HG03066 (cell line): ENCODE data around the gene NDUFAF3.
A peak's percentile ranks its signal among the peaks of the same experiment; 100 is the strongest.

Source experiments
- ATAC-seq: cut with Tn5 transposase; IDR thresholded peaks from one replicate; pipeline ENCODE4 v1.9.1; 2021; ENCODE audit warnings: low read depth; ENCODE audit not compliant: unreplicated experiment

The NDUFAF3 gene, protein sequence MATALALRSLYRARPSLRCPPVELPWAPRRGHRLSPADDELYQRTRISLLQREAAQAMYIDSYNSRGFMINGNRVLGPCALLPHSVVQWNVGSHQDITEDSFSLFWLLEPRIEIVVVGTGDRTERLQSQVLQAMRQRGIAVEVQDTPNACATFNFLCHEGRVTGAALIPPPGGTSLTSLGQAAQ

DNA sequence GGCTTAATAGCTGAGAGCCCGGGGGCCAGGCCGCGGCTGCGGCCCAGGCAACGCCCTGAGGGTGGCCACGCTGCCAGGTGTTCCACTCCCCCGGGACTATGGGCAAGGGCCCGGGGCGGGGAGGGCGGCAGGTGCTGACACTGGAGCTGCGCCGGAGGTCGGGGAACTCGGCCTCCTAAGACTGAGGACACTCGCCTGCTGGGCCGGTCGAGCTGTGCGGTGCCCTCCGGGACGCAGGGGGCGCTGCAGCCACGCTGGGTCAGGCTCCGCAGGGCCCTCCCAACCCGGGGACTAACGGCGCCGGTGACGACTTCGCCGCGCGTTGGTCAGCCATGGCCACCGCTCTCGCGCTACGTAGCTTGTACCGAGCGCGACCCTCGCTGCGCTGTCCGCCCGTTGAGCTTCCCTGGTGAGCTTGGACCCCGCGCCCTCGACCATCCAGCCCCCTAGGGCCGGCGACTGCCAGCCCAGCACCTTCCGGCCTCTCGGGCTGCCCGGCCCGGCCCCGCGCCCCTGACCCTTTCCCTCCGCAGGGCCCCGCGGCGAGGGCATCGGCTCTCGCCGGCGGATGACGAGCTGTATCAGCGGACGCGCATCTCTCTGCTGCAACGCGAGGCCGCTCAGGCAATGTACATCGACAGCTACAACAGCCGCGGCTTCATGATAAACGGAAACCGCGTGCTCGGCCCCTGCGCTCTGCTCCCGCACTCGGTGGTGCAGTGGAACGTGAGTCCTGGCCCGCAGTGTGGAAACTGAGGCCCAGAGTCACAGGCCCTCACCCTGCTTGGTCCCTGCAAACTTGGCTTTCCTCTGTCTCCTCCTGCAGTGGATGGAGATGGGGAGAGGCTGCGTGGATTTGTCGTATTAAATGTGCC lies at the start of gene NDUFAF3:
TSS of gene NDUFAF3 (plus strand) at position 309 of the 875 bp plus-strand sequence. CDS start at position 333, 24 bp downstream.
- ATAC-seq = peak; percentile 51

DNA sequence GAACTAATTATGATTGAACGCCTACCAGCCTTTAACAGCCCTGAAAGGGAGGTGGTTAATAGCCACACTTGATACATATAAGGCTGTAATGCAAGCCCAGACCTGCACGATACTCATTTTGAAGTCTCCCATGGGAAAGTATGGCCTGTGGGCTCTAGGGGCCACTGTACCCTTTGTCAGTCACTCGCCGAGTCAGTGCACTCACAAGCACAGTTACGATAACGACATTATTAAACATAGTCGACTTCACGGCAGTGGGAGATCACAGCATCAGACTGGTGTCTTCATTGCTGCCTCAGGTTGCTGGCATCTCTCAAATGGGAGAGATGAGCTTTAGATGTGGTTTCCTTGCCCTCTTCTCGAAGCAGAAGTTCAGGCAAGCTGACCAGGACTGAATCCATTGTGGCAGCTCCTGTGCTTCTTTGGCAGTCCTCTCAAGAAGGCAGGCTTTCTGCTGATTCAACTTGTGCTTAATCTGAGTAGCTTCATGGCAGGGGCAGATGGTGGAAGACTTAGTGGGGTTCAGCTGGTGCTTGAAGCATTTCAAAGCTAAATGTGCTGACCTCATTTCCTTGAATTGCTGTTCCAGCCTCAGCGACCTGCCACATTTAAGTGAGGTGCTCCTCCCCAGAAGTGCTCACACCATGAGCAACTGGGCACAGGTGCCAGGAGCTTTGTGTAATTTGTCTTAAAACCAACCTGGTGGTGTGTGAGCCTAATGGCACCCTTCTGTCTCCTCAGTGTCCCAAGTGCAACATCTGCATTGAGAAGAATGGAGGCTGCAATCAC lies 47.7 kb upstream of the NDUFAF3 start:
- ATAC-seq = no peak

DNA sequence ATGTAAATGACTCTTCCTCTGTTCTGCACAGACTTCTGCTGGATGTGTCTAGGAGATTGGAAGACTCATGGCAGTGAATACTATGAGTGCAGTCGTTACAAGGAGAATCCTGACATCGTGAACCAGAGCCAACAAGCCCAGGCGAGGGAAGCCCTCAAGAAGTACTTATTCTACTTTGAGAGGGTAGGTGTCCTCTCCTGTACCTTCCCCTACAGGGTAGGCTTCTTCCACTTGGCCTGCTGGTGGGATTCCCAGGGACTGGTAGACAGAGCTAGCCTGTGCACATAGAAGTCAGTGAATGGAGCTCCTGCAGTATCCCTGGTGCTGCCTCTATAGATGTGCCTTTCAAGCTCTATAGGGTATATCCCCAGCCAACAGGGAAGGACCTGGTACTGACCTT lies 42.5 kb upstream of the NDUFAF3 start:
- ATAC-seq = no peak

DNA sequence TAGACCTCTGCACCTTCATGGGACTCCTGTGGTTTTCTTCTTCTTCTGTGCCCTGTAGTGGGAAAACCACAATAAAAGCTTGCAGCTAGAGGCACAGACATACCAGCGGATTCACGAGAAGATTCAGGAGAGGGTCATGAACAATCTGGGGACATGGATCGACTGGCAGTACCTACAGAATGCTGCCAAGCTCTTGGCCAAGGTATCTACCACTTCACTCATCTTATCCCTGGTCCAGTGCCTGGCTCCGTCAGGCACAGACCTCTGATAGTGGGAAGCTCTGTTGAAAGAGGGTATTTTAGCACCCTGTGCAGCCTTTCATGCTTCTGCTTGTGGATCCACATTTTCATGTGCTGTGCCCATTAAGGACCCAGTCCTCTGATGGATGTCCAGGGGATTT lies 41.6 kb upstream of the NDUFAF3 start:
- no peak for ATAC-seq

DNA sequence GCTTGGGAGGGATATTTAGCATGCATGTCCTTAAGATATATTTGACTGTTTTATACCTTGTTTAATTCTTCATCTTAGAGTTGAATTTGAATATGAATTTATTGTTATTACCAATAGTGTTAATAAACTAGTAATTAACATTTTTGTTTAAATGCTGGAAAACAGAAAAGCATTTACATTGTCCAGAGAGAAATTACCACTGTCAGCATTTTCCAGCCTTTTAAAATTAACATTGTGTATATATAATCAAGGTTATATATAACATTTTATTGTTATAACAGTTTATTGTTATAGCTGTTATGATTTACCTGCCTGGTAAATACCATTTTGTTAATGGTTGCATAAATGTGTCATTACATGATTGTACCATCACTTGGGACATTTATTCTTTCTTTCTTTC lies 39.9 kb upstream of the NDUFAF3 start:
- ATAC-seq = no peak

DNA sequence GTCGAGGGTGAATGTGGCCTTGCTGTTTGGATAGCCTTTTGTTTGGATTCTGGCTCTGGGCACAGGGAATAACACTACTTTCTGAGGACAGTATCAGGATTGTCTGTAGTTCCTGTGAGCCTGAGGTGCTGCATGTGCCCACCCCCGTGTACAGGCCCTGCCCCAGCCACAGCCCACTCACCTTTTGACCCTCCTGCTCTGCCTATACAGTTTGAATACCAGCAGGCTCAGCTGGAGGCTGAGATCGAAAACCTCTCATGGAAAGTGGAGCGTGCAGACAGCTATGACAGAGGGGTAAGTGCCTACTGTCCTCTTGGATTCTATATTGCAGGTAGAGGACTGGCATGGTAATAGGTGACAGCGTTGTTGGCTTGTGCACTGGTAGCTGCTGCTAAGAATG lies 39.2 kb upstream of the NDUFAF3 start:
- no peak for ATAC-seq

DNA sequence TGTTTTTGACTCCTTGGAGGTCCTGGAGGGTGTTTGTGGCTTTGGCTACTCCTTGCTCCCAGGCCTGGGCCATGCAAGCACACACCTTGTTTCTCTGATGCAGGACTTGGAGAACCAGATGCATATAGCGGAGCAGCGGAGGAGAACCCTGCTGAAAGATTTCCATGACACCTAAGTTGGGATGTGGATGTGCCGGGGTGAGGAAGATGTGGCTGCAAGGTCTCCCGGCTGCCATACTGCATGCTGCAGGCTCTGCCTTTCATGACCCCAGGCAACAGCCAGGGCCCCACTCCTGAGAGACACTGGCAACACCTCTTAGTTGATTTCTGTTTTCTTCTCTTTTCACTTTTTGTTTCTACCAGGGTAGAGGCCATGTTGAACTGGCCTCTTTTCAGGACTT lies 38.8 kb upstream of the NDUFAF3 start:
- ATAC-seq = no peak

DNA sequence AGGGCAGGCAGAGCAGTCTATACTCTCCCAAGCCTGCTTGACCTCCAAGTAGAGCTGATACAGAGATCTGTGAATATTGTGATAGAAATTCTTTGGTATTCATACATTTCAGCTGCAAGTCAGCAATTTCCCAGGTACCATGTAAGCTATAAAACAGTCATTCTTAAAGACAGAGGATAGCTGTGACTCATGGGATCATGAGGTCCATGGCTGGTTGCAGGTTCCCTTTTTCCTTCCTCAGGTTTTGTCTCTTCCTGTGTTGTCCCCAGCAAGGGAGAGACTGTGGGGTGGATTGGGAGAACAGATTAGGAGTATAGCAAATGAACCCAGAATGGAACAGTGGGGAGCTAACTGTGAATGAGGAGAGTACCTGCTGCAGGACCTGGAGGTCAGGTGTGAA lies 37.3 kb upstream of the NDUFAF3 start:
- ATAC-seq = no peak

DNA sequence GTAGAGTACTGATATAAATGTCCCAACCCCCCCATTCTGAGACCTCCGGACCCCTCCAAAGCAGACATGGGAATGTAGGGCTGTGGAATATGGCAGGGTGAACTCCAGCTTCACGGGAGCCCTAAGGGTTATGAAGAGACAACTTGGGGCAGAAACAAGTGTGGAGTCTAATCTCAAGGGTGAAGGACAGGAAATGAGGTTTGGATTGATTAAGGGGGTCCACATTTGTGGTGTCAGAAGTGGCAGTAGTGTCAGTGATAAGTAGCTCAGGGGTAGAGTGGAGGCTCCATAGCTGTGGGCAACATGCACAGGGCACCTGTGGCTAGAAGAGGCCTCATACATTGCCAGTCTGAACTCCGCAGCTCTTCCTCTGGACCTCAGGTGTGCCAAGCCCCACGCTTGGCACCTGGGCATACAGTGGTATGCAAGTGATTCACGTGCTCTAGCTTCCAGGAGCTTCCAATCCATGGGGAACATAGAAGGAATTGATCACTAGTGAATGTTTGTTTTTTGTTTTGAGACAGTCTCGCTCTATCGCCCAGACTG lies 36.0 kb upstream of the NDUFAF3 start:
- no peak for ATAC-seq

DNA sequence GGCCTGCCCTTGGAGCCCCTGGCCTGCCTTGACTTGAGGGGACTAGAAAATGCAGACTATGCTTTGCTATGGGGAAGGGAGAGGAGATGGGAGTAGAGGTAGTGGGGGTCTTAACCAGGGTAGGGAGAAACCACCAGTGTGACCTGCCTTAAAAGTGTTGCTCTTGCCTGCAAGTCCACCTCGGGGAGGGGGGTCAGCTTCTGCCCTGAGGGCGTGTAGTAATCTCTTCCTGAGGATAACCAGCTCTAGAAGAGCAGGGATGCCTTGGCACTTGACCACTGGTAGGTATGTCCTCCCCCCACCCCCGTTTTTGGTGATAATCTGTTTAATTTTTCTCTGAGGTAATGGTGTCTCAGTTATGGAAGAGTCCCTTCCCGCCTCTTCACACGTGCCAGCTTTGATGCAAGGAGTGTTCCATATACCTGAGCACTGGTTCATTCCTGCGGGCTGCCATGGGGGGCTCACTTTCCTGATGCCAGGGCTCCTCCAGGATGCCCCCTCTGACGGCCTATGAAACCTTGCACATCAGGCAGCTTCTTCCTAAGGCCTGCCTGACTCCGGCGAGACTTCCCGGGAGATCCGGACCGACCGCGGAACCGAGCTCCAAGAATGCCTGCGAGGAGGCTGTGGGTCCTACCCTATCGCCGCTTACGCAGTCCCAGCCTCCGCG lies 32.7 kb upstream of the NDUFAF3 start:
- ATAC-seq = no peak

DNA sequence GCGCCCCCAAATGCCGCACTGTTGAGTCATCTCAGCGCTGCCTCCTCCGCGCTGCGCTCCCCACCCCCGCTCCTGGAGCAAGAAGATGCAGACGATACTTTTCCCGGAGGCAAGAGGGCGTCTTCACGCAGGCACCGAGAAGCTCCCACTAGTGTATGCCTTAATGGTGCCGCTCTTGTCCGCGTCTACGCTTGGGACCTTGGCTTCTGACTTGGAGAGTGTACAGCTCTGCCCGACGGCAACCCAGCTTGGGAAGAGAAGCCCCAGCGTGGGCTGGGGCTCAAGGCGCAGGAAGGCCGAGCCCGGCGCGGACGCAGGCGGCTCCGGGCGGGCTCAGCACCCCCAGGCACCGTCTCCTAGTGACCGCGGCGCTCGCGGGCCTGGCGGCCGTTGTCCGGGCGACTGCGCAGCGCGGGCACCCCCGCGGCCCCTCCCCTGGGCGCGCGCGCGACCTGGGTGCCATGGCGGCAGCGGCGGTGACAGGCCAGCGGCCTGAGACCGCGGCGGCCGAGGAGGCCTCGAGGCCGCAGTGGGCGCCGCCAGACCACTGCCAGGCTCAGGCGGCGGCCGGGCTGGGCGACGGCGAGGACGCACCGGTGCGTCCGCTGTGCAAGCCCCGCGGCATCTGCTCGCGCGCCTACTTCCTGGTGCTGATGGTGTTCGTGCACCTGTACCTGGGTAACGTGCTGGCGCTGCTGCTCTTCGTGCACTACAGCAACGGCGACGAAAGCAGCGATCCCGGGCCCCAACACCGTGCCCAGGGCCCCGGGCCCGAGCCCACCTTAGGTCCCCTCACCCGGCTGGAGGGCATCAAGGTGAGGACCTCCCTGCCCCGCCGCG lies 31.9 kb upstream of the NDUFAF3 start, which contains the start of gene P4HTM:
TSS of gene P4HTM (plus strand) at position 446 of the 840 bp plus-strand sequence. CDS start at position 462, 16 bp downstream.
- ATAC-seq = peak; percentile 58

DNA sequence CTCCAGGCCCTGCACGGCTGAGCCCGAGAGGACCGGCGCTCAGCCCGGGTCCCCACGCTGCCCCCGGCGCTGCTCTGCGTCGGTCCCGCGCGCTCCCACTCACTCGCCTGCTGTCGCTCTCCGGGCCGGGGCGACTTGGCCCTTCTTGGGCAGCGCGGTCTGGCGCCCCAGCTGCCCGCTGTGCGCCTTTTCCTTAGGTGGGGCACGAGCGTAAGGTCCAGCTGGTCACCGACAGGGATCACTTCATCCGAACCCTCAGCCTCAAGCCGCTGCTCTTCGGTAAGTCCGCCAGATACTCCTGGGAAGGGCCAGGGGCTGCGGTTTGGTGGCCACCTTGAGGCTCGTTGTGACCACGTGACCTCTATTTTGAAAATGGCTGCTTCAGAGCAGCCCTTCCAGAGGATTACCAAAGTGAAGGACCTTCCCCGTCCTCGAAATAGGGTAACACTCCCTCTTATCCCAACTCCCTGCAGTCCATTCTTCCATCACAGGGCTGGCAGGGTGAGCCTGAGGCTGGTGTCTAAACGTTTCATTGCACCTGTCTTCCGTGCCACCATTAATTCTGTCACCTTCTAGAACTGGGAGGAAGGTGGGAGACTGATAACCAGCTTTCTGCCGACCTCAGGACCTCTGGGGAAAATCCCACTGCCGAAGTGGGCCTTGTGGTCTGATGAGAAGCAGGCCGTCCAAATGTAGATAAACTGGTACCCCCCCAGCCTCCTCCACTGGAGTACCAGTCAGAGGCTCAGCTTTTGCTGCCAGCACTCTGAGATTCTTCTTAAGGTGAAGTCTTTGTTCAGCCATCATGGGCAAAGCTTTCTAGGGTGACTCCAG lies 31.1 kb upstream of the NDUFAF3 start:
- ATAC-seq = no peak

DNA sequence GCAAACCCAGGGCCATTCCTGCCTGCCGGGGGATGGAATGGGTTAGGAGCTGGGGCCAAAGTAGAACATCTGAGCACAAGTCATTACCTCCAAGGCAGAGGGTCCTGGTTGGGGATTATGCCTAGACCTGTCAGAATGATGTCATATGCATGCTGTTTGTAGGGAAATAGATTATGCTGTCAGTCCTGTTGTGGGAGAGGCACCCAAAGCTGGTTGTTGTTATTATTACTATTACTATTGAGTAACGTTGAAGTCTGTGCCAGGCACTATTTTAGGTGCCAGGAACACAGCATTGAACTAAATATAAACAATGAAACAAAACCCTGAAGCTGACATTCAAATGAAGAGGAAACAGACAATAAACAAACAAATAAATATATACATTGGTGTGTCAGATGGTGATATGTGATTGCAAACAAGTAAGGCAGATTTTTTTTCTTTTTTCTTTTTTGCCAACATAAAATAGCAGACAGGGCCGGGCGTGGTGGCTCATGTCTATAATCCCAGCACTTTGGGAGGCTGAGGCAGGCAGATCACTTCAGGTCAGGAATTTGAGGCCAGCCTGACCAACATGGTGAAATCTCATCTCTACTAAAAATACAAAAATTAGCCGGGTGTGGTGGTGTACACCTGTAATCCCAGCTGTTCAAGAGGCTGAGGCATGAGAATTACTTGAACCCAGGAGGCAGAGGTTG lies 29.9 kb upstream of the NDUFAF3 start:
- ATAC-seq = no peak

DNA sequence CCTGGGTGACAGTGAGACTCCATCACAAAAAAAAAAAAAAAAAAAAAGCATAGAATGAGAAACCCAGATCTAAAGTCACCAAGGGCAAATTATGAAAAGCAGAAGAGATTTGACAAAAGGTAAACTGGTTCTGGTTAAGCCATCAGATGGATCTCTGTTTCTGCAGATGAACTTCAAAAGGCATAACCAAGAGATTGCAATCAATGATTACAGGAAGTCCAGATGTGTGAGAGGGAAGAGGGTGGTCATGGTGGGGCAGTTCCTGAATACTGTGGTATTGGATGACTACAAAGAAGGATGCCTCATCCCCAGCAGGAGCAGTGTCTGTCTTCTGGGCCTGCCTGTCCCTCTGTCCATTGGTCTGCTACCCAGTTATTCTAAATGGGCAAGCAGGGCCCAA lies 28.1 kb upstream of the NDUFAF3 start:
- ATAC-seq = no peak

DNA sequence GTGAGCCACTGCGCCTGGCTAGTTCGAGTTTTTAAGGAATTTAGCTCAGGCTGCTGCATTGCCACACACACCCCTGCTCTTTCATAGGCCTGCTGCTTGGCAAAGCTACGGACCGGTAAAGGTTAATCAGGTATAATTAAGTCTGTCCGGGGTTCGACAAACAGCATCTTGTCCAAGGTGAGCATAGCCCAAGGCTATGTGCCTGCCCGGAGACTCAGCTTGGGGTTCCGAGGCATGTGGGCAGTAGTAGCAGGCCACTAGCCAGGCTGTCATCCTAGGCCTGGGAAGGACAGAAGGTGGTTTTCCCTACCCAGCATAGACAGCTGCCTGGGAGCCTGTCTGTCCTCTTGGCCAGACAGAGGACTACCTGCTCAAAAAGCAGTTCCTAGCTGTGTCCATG lies 25.3 kb upstream of the NDUFAF3 start:
- no peak for ATAC-seq

DNA sequence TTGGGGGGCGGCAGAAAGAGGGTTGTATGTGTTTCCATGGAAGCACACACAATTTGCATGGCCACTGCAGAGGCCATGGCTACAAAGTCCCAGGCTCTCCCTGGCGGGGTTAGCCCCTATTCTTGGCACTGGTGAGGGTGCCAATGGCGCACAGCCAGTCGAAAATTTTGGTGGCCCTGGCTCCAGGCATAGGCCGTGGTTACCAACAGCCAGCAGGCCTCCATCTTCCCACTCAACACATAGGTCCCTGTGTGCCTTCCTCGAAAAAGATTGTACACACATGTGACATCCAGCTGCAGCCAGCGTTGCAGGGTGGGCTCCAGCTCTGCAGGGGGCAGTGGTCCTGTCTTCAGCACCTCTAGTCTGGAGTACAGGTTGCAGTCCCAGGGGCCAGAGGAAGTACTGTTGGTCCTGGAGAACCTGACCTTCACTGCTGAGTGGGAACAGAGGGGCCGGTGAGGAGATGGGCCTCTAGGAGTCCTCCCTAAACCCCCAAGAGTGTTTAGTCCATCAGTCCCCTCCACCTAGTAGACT lies 24.8 kb upstream of the NDUFAF3 start:
- ATAC-seq = no peak

DNA sequence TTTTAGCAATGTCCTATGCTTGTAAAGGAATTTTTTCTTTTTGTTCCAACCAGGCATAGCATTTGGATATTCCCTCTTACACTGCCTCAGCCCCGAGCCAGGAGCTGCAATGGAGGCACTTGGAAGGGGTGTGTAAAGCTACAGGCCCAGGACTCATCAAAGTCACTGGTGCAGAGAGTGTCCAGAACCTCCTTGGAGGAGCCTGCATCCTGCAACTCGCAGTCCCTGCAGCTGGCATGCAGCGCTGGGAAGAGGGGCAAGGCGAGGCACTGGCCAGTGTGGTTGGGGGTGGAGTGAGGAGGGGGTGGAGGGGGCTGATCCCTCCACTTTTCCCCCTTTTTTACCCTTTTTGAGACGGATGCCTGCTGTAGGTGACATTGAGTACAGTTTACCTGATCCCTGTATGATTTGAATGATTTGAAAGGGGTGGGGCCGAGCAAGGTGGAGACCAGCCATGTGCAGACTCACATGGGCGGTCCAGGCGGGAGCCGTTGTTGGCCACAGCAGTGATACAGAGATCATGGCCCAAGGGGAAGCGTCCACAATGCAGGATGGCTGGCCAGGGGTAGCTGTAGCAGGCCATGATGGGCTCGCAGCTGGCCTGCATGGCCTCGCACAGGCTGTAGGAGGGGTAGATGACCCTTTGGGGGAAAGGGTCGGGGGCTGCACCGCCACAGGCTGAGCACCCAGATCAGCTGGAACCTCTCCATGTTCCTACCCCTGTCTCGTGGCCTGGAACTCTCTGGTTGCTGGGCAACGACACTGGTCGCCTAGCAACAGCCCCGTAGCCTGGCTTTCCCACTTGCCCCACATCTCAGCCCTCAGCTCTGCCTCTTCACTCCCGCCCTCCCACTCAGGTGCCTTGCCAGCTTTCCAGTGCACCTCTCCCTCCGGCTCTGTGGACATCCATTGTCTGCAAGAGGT lies 23.9 kb upstream of the NDUFAF3 start:
- no peak for ATAC-seq
